Skin epidermis (tissue), 12 donors: ENCODE results near the gene CCNI.
"Not testable (repeated sequence)": the region's sequence is repeated elsewhere in the genome, so short reads cannot be mapped to it uniquely, and the experiment has no call there.

Experiments
- H3K27ac ChIP-seq, 21 experiments: fragments of 200-600 bp; sonication (generic) in 11 of 21; one replicate each; pipeline ENCODE4 v1.5.0; 2020; ENCODE audit warnings: mild to moderate bottlenecking in 3 of 21, inconsistent platforms in 2 of 21, moderate library complexity in 2 of 21
- H3K4me3 ChIP-seq, 7 experiments: fragments of 200-600 bp; sonication (generic) in 2 of 7; one replicate each; pipeline ENCODE4 v1.5.0; 2020; ENCODE audit warnings: inconsistent platforms in 2 of 7, mild to moderate bottlenecking in 2 of 7, moderate library complexity in 1 of 7

CCNI gene, protein sequence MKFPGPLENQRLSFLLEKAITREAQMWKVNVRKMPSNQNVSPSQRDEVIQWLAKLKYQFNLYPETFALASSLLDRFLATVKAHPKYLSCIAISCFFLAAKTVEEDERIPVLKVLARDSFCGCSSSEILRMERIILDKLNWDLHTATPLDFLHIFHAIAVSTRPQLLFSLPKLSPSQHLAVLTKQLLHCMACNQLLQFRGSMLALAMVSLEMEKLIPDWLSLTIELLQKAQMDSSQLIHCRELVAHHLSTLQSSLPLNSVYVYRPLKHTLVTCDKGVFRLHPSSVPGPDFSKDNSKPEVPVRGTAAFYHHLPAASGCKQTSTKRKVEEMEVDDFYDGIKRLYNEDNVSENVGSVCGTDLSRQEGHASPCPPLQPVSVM

DNA sequence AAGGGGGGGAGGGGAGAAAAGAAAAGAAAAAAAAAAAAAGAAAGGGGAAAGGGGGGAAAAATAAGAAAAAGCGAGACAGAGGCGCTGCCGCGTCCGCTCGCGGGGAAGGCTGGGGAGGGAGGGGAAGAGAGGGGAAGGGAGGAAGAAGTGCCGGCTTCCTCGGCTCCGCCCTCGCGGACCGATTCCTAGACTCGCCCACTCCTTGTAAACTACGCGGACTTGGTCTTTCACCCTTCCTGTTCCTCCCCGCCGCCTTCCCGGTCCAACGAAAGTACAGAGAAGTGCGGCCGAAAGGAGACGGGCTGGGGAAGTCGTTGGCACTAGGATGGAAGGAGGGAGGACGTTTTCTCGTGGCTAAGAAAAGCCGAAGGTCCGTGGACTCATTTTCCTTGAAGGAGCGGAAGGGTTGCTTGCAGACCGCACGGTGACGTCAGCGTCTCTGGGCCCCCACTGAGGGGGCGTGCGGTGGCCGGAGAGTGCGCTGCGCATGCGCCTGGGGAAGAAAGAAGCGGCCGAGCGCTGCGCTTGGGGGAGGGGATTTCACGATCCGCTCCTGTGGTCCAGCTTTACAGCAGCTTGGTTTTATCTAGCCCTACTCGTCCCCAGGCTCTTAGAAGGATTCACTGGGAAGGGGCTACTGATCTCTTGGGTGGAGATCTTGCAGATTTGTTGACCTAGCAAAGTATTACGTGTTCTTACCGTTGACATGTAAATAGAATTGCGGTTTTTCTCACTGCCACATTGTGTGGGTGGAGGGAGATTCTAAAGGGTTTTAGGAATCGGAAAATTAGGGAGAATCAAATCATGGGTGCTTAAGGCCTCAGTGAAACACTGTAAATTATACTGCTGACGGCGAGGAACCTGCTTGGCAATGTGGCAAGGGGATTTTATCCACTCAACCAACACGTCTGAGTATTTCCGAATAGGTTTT lies at the start of gene CCNI:
CCNI (minus strand) TSS at position 121 of the 931 bp plus-strand sequence. CDS start 9,627 bp downstream, outside the sequence.
- Histone ChIP-seq H3K27ac (peak within 1 kb of the TSS; percentile 95 to 100 (median 99)), H3K4me3 (peak within 1 kb of the TSS; percentile 66 to 97 (median 94))

DNA sequence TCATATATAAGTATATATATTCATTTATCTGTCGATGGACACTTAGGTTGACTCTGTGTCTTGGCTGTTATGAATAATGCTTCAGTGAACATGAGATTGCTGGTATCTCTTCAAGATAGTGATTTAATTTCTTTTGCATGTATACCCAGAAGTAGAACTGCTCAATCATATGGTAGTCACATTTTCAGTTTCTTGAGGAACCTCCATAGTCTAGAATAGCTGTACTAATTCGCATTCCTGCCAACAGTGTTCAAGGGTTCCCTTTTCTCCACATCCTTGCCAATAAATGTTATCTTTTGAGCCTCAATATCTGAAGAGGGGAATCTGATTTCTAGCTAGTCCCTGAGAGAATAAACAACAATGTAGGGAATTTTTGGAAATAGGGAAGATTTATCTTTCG lies 48.8 kb upstream of the CCNI start:
- H3K4me3 ChIP-seq = no peak overlapping the region
- no peak overlapping the region for H3K27ac ChIP-seq

DNA sequence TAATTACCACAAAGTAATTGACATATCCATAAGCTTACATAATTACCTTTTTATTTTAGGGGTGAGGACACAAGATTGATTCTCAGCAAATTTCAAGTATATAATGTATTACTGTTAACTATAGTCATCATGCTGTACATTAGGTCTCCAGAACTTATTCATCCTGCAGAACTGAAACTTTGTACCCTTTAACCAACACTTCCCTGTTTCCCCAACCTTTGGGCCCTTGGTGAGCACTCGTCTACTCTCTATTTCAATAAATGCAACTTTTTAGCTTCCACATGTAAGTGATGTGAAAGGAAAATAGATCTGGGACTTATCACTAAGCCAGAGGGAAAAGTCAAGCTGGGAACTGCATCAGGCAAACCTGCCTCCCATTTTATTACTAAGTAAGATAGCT lies 47.6 kb upstream of the CCNI start:
- H3K27ac ChIP-seq = peak overlapping the region in 1 of 21 experiments; percentile 59

DNA sequence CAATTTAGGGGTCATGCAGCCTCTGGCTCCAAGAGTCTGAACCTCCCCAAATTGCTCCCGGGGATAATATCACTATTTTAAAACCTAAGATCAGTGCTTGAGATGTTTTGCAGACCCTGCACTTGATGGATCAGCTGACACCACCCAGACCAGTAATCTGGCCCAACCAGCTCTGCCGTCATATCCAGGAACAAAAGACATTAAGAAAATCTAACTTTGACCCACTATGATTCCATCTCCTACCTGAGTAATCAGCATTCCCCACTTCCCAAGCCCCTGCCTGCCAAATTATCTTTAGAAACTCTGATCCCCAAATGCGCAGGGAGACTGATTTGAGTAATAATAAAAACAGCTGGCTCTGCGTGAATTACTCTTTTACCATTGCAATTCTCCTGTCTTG lies 46.9 kb upstream of the CCNI start:
- Histone ChIP-seq H3K27ac (peak overlapping the region in 1 of 21 experiments; percentile 31), H3K4me3 (no peak overlapping the region)

More for the DNA sequence above, 47.6 kb upstream of the CCNI start:
- no peak overlapping the region for H3K4me3 ChIP-seq

DNA sequence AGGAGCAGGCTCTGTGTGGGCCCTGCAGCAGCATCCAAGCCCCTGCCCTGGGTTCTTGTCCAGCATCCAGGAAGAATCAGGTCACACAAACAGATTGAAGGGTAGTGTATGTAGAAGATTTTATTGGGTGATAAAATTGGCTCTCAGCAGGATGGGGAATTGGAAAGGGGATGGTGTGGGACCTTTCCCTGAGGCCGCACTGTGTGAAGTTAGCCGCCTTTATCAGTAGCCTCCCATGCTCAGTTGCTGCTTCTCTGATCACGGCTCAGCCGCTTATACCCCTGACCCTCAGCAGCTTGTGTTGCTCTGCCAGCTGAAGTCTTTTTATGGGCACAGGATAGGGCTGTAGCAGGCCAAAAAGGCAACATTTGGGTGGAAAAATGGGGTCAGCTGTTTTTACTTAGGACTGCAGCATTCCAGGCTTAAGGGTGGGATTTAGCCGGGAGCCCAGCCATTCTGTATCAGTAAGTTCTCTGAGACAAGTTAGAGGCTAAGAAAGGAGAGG lies 46.0 kb upstream of the CCNI start:
- Histone ChIP-seq H3K27ac (peak overlapping the region in 5 of 21 experiments; percentile 19 to 52 (median 34)), H3K4me3 (no peak overlapping the region)

DNA sequence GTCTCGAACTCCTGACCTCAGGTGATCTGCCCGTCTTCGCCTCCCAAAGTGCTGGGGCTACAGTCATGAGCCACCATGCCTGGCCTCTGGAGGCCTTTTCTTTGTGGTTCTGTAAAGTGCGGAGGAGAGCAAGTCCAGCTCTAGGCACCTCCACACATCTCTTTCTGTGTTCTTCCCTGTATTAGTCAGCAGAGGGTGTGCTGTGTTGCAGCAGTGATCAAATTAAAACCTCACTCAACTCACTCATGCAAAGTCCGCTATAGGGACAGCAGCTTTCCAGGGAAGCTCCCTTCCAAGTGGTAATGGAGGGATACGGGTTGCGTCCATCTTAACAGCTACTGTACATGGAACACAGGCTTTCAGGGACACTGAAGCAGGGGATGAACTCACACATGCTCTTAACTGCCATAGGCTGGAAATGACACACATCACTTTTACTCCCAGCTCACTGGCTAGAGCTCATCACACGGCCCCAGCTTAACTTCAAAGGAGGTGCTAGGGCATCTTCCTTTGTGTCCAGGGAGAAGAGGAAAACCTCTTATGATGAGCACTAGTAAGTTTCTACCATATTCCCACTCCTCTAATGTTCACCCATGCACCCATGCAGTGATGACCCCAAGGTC lies 45.2 kb upstream of the CCNI start:
- H3K27ac ChIP-seq = peak overlapping the region in 2 of 21 experiments; percentile 49 to 52

DNA sequence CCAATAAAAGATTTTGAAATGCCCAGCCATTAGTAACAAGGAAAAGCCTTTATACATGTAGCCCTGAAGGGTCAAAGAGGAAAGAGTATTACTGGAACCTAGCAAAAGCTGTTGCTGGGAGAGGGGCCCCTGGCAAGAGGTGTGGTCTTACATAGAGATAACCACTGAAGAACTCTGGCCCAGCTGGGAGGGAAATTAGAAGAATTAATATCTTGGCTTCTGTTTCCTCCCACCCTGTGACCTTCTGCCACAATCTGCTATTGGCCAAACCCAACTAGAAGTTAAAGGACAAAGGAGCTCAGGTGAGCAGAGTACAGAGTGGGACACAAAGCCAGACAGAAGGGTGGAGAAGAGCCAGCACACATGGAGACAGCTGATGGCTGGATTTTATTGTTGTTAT lies 41.9 kb upstream of the CCNI start:
- Histone ChIP-seq H3K4me3 (no peak overlapping the region), H3K27ac (no peak overlapping the region)

More for the DNA sequence above, 45.2 kb upstream of the CCNI start:
- no peak overlapping the region for H3K4me3 ChIP-seq

DNA sequence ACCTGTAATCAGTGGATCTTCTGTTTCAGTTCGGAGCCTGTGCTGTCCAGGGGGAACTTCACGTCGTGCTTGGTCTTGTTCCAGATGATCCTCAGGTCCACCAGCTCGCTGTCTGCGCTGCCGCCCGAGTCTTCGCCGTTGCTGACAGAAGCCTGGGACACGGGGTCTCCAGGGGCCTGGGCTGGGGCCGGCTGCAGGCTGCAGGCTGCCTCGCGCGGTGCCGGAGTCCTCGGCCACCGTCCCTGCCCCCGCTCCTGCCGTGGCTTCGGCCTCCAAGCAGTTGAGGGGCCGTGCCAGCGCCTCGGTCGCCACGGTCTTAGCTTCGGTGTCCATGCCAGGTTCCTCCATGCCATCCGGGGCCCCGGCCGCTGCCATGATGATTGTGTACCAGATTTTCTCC lies 37.3 kb upstream of the CCNI start:
- no peak overlapping the region for H3K4me3 ChIP-seq
- no peak overlapping the region for H3K27ac ChIP-seq

DNA sequence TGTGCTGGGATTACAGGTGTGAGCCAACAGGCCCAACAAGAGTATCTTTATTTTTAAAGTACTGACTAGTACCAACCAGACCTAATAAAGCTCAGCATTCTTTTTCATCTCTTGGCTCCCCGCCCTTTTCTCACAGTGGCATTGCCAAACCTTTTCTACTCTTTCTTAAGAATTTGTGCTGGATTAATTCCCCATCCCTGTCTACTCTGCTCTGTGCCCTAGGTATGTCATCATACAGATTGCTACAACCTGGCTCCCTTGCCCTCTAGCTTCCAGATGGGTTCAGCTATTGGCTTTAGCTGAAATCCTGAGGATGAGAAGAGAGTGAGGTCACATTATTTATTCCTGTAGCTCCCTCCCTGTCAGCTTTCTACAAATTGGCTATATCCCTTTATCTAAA lies 34.9 kb upstream of the CCNI start:
- Histone ChIP-seq H3K27ac (no peak overlapping the region), H3K4me3 (no peak overlapping the region)

DNA sequence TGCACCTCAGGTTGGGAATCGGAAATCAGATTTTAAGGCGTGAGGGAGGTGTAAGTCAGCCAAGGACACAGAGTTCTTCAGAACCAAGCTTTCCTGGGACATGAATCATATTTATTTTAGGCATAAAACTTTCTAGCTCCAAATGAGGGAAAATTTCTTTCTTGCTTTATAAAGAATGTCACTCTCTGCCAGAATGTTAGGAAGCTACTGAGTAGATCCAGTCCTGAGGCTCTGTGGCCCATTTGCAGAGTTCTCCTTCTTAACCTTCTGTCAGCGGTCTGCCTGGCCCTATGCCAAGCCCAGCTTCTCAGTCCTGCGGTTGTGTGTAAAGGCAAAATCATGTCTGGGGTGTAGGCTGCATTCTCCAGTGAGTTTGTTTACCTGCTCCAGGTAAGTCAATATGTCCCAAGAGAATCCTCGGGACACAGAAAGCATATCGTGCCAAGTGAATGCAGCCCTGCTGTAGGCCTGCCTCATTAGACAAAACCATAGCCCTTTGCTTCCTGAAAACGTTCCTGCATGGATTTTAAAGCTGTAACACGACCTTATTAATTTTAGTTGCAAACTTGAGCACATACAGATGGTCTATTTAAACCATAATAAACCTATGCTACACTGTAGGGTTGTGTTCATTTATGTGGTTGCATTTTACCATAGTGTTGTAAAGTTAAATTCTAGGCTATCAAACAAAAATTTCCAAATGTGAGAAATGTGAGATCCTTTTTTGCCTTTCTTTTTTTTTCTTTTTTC lies 29.2 kb upstream of the CCNI start:
- H3K4me3 ChIP-seq = no peak overlapping the region
- H3K27ac ChIP-seq = peak overlapping the region in 8 of 21 experiments; percentile 6 to 67 (median 18)

DNA sequence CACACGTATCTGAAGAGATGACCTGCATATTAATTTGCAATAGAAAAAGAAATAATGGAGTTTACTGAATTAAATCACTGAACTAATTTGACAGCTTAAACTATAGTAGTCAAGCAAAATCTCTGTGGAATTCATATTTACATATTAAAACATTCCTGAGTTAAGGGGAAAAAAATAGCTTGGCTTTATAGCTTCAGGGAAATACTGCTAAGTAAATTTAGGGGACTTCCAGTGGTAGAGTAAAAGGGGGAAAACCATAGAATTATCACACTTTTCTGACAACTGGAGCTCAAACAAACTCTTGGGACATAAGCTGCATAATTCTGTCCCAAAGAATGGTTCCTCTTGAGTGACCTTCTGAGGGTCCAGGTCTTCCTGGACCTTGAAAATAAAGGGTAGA lies 28.6 kb upstream of the CCNI start:
- H3K4me3 ChIP-seq = no peak overlapping the region

DNA sequence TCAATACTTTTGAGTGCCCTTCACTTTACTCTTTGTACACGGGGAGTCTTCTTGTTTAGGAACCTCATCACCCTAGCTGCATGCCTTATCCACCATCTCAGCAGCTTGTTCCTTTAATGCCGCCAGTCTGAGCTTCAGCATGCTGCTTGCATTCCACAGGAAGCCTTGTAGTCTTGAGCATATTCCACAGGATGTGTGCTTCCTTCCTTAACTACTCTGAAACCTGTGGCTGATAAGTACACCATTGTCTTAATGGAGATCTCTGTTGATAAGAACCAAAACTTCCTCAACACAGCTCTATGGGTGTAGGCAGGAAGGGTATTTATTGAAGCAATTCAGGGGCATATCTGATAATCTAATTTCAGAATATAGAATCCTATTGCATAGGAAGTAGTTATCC lies 24.4 kb upstream of the CCNI start:
- Histone ChIP-seq H3K4me3 (no peak overlapping the region), H3K27ac (no peak overlapping the region)

More for the DNA sequence above, 28.6 kb upstream of the CCNI start:
- H3K27ac ChIP-seq = peak overlapping the region in 7 of 21 experiments; percentile 6 to 67 (median 22)

DNA sequence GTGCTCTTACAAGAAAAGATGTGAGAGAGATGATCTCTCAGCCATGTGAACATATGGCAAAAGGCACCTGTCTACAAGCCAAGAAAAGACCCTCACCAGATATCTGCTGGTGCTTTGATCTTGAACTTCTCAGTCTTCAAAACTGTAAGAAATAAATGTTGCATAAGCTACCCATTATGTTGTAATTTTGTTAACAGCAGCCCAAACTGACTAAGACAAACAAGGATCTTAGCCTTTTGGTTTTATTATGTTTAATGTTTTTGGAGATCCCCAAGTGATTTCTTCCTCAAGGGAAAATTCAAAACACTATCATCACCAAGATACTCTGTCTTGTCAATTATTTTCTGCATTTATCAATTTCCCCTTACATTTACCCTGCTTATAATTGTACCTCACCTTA lies 21.8 kb upstream of the CCNI start:
- Histone ChIP-seq H3K4me3 (no peak overlapping the region), H3K27ac (no peak overlapping the region)

DNA sequence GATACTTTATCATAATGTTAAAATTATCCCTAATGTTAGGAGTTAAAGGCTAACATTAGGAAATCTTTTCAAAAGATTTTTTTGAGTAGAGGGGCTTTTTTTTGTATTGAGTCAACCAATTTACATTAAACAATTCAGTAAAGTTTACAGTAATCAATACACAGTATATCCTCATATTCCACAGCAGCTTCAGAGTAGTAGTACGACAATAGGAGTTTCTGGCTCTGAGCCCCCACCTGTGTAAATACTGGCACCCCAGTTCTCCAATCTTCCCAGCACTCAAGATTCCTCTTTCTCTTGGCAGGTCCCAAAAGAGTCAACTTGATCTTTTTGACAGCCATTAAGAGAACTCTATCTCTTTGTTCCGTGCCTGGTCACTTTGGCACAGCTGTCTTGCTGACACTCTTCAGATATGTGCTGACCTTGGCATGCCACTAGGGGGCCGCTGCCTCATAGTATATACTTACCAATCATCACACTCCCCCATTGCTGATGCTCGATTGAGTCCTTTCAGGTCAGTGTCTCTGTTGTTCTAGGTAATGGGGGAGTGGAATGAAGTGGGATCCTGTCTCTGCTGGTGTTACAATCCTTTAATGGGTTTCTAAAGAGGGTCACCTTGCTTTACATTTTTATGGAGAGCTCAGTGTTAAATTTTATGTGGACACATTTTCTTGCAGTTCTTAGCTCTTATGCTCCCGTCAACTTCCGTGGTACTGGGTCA lies 19.5 kb upstream of the CCNI start:
- peak overlapping the region in 1 of 21 experiments; percentile 35 for H3K27ac ChIP-seq
- no peak overlapping the region for H3K4me3 ChIP-seq

DNA sequence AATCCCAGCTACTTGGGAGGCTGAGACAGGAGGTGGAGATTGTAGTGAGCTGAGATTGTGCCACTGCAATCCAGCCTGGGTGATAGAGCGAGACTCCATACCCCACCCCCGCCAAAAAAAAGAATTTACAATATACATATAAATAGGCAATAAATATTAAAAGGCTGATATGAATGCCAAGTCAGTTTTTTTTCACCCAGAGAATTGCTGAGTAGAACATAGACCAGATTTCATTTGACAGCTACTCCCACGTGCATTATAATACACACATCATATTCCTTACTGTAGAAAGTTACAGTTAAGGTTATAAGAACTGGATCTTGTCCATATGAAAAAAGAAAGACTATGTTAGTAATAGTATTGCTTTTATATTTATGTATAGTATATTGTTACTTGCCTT lies 18.7 kb upstream of the CCNI start:
- no peak overlapping the region for H3K4me3 ChIP-seq
- H3K27ac ChIP-seq = no peak overlapping the region

DNA sequence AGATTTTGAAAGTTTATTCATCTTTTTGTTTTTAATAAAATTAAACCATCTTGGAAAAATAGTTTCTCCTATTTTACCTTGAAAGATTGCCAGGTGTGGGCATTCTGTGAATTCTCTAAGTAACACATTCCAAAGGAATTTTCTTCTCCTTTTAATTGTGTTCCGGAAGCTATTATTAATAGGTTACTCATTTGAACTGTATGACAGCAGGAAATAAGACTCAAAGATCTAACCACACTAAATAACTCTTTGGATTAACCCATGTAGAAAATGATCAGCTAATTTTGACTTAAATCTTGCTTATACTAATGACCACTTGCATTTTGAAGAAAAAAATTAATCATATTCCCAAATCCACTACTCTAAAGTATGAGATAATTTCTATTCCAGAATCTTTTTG lies 17.6 kb upstream of the CCNI start:
- Histone ChIP-seq H3K4me3 (no peak overlapping the region), H3K27ac (peak overlapping the region in 7 of 21 experiments; percentile 3 to 61 (median 37))

DNA sequence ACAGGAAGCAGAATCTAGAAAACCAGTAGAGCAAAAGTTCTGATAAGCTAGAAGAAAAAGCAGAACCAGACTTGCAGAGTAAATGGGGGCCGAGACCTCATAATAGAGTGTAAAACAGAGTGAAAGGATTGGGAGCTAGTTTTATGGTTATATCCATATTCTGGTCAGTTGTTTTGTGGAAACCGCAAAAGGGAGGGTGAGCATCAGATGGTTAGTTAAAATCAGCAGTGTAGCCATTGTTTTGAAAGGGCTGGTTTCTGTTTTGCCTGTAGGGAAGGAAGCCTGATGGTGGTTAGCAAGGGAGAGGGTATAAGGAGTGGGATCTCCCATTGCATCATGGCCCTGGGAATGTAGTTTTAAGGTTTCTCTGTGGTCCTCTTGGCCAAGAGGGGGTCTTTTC lies 17.2 kb upstream of the CCNI start:
- H3K27ac ChIP-seq = peak overlapping the region in 8 of 21 experiments; percentile 3 to 61 (median 40)
- no peak overlapping the region for H3K4me3 ChIP-seq

DNA sequence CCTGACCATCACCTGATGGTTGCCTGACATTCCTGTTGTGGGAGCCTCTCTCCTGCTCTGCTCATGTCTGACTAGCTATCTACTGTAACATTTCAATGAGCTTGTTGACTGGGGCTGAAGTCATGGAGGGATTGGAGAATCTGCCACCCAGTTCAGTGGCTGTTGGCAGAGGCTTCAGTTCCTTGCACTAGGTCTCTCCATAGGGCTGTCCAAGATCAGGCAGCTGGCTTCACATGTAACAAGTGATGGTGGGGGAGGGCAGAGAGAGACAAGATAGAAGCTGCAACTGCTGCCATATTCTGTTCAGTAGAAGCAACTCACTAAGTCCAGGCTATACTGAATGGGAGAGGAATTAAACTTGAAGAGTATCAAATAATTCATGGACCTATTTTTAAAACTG lies 14.1 kb upstream of the CCNI start:
- Histone ChIP-seq H3K4me3 (no peak overlapping the region), H3K27ac (no peak overlapping the region)

DNA sequence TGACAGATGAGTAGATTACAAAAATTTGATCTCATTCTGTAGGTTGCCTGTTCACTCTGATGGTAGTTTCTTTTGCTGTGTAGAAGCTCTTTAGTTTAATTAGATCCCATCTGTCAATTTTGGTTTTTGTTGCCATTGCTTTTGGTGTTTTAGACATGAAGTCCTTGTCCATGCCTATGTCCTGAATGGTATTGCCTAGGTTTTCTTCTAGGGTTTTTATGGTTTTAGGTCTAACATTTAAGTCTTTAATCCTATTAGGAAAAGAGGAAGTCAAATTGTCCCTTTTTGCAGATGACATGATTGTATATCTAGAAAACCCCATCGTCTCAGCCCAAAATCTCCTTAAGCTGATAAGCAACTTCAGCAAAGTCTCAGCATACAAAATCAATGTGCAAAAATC lies 11.2 kb upstream of the CCNI start:
- H3K27ac ChIP-seq, H3K4me3 ChIP-seq: not testable (repeated sequence)
